Measurements from ENCODE around the gene GFRA4.

Gene GFRA4

GRCh38 chr20:3655131-3655405 lies 8.1 kb downstream of the GFRA4 start:
- Histone ChIP-seq H4K20me1 (ENCODE audit: insufficient read depth, low read length, poor library complexity, severe bottlenecking) (no peaks in the 10 kb centered on the region), H3K4me1 (ENCODE audit: insufficient read depth, low read length, poor library complexity, severe bottlenecking) (peaks cover 18% of the 10 kb centered on the region), H3K4me3 (ENCODE audit: low read length, poor library complexity, severe bottlenecking) (no peak overlapping the region), H2AFZ (ENCODE audit: low read length) (no peak overlapping the region), H3K4me2 (ENCODE audit: low read depth, low read length, poor library complexity, severe bottlenecking) (no peak overlapping the region), H3F3A (ENCODE audit: low read depth) (no peaks in the 10 kb centered on the region), H3K79me2 (ENCODE audit: insufficient read depth, low read length) (no peaks in the 10 kb centered on the region), H3K9me2 (replicated peaks; ENCODE audit: low read depth, low read length) (no peaks in the 10 kb centered on the region), H3K9me3 (ENCODE audit: insufficient read depth, low read depth, low read length) (no peaks in the 10 kb centered on the region), H3K9ac (ENCODE audit: low read depth, low read length, poor library complexity, severe bottlenecking) (no peak overlapping the region), H3K27me3 (ENCODE audit: insufficient read depth, low read length, poor library complexity, severe bottlenecking) (no peaks in the 10 kb centered on the region), H3K36me3 (ENCODE audit: insufficient read depth, low read length) (no peaks in the 10 kb centered on the region)
- no peak for TF ChIP-seq EZH2phosphoT487 (IDR thresholded peaks at IDR 0.05; ENCODE audit: borderline replicate concordance)
- TF ChIP-seq CTCF (conservative IDR thresholded peaks at IDR 0.05; ENCODE audit: low read length) = no peak

GRCh38 chr20:3654326-3655130 lies 8.7 kb downstream of the GFRA4 start:
- no peaks in the 10 kb centered on the region for H4K20me1 ChIP-seq (ENCODE audit: insufficient read depth, low read length, poor library complexity, severe bottlenecking)
- no peak overlapping the region for H3K4me3 ChIP-seq (ENCODE audit: low read length, poor library complexity, severe bottlenecking)
- H3K36me3 ChIP-seq (ENCODE audit: insufficient read depth, low read length) = no peaks in the 10 kb centered on the region
- H3K9me3 ChIP-seq (ENCODE audit: insufficient read depth, low read depth, low read length) = no peaks in the 10 kb centered on the region
- no peaks in the 10 kb centered on the region for H3K79me2 ChIP-seq (ENCODE audit: insufficient read depth, low read length)
- H3F3A ChIP-seq (ENCODE audit: low read depth) = no peaks in the 10 kb centered on the region
- TF ChIP-seq EZH2phosphoT487 (IDR thresholded peaks at IDR 0.05; ENCODE audit: borderline replicate concordance) (no peak), CTCF (conservative IDR thresholded peaks at IDR 0.05; ENCODE audit: low read length) (no peak)
- H3K9ac ChIP-seq (ENCODE audit: low read depth, low read length, poor library complexity, severe bottlenecking) = no peak overlapping the region
- peaks cover 18% of the 10 kb centered on the region for H3K4me1 ChIP-seq (ENCODE audit: insufficient read depth, low read length, poor library complexity, severe bottlenecking)
- no peak overlapping the region for H2AFZ ChIP-seq (ENCODE audit: low read length)
- no peaks in the 10 kb centered on the region for H3K9me2 ChIP-seq (replicated peaks; ENCODE audit: low read depth, low read length)
- H3K4me2 ChIP-seq (ENCODE audit: low read depth, low read length, poor library complexity, severe bottlenecking) = no peak overlapping the region
- H3K27me3 ChIP-seq (ENCODE audit: insufficient read depth, low read length, poor library complexity, severe bottlenecking) = no peaks in the 10 kb centered on the region

GRCh38 chr20:3653921-3654320 lies 9.3 kb downstream of the GFRA4 start:
- no peaks in the 10 kb centered on the region for H3F3A ChIP-seq (ENCODE audit: low read depth)
- H3K9me2 ChIP-seq (replicated peaks; ENCODE audit: low read depth, low read length) = no peaks in the 10 kb centered on the region
- H3K9me3 ChIP-seq (ENCODE audit: insufficient read depth, low read depth, low read length) = no peaks in the 10 kb centered on the region
- no peak overlapping the region for H3K4me3 ChIP-seq (ENCODE audit: low read length, poor library complexity, severe bottlenecking)
- no peak overlapping the region for H3K9ac ChIP-seq (ENCODE audit: low read depth, low read length, poor library complexity, severe bottlenecking)
- H3K79me2 ChIP-seq (ENCODE audit: insufficient read depth, low read length) = no peaks in the 10 kb centered on the region
- no peaks in the 10 kb centered on the region for H3K27me3 ChIP-seq (ENCODE audit: insufficient read depth, low read length, poor library complexity, severe bottlenecking)
- no peaks in the 10 kb centered on the region for H3K36me3 ChIP-seq (ENCODE audit: insufficient read depth, low read length)
- no peaks in the 10 kb centered on the region for H4K20me1 ChIP-seq (ENCODE audit: insufficient read depth, low read length, poor library complexity, severe bottlenecking)
- no peak for TF ChIP-seq EZH2phosphoT487 (IDR thresholded peaks at IDR 0.05; ENCODE audit: borderline replicate concordance)
- no peak for TF ChIP-seq CTCF (conservative IDR thresholded peaks at IDR 0.05; ENCODE audit: low read length)
- H2AFZ ChIP-seq (ENCODE audit: low read length) = no peak overlapping the region
- H3K4me2 ChIP-seq (ENCODE audit: low read depth, low read length, poor library complexity, severe bottlenecking) = no peak overlapping the region
- H3K4me1 ChIP-seq (ENCODE audit: insufficient read depth, low read length, poor library complexity, severe bottlenecking) = peaks cover 14% of the 10 kb centered on the region

All from Loucy (cell line).